Mucosa of stomach (tissue), 1 donor: ENCODE results near the gene HSD17B1.
A peak's percentile ranks its signal among the peaks of the same experiment; 100 is the strongest.

Source experiments
- H3K27me3 ChIP-seq: one replicate; pipeline ENCODE4 v1.7.0; 2013; ENCODE audit warnings: mild to moderate bottlenecking, low read length; ENCODE audit not compliant: control insufficient read depth, insufficient read depth
- H3K36me3 ChIP-seq: one replicate; pipeline ENCODE4 v1.7.0; 2013; ENCODE audit warnings: low read length; ENCODE audit not compliant: control insufficient read depth, insufficient read depth
- H3K4me1 ChIP-seq: one replicate; pipeline ENCODE4 v1.7.0; 2013; ENCODE audit warnings: mild to moderate bottlenecking, low read length; ENCODE audit not compliant: control insufficient read depth, insufficient read depth
- H3K4me3 ChIP-seq: one replicate; pipeline ENCODE4 v1.7.0; 2013; ENCODE audit warnings: low read length
- H3K9ac ChIP-seq: one replicate; pipeline ENCODE4 v1.7.0; 2013; ENCODE audit warnings: mild to moderate bottlenecking, low read length, moderate library complexity
- H3K9me3 ChIP-seq: one replicate; pipeline ENCODE4 v1.7.0; 2013; ENCODE audit warnings: mild to moderate bottlenecking, low read length, moderate library complexity; ENCODE audit not compliant: control insufficient read depth
- donor health status: Pancreatic carcinoma.

Gene HSD17B1

GRCh38 chr17:42518046-42518754 is 34.5 kb upstream of the HSD17B1 start:
- H3K4me3 ChIP-seq = peak overlapping the region; percentile 24
- H3K36me3 ChIP-seq = peaks cover 4% of the 10 kb centered on the region
- no peaks in the 10 kb centered on the region for H3K27me3 ChIP-seq
- peaks cover 64% of the 10 kb centered on the region for H3K4me1 ChIP-seq
- no peaks in the 10 kb centered on the region for H3K9me3 ChIP-seq
- H3K9ac ChIP-seq = peak overlapping the region; percentile 58

GRCh38 chr17:42518755-42519545 is 33.8 kb upstream of the HSD17B1 start:
- Histone ChIP-seq H3K36me3 (peaks cover 4% of the 10 kb centered on the region), H3K9me3 (no peaks in the 10 kb centered on the region), H3K4me3 (peak overlapping the region; percentile 24), H3K4me1 (peaks cover 56% of the 10 kb centered on the region), H3K9ac (peak overlapping the region; percentile 58), H3K27me3 (no peaks in the 10 kb centered on the region)

- H3K4me1 ChIP-seq = peaks cover 54% of the 10 kb centered on the region
- H3K4me3 ChIP-seq = no peak overlapping the region
- no peaks in the 10 kb centered on the region for H3K27me3 ChIP-seq
- H3K9ac ChIP-seq = peak overlapping the region; percentile 58
- H3K9me3 ChIP-seq = no peaks in the 10 kb centered on the region
- peaks cover 4% of the 10 kb centered on the region for H3K36me3 ChIP-seq
These were observed 32.9 kb upstream of the HSD17B1 start for GRCh38 chr17:42519546-42520491.

GRCh38 chr17:42520540-42520951 is 32.2 kb upstream of the HSD17B1 start:
- H3K9me3 ChIP-seq = no peaks in the 10 kb centered on the region
- peaks cover 4% of the 10 kb centered on the region for H3K36me3 ChIP-seq
- peak overlapping the region; percentile 58 for H3K9ac ChIP-seq
- H3K4me1 ChIP-seq = peaks cover 54% of the 10 kb centered on the region
- no peak overlapping the region for H3K4me3 ChIP-seq
- no peaks in the 10 kb centered on the region for H3K27me3 ChIP-seq

GRCh38 chr17:42521036-42521435 is 31.7 kb upstream of the HSD17B1 start:
- H3K4me3 ChIP-seq = no peak overlapping the region
- peak overlapping the region; percentile 58 for H3K9ac ChIP-seq
- peaks cover 4% of the 10 kb centered on the region for H3K36me3 ChIP-seq
- H3K9me3 ChIP-seq = no peaks in the 10 kb centered on the region
- no peaks in the 10 kb centered on the region for H3K27me3 ChIP-seq
- H3K4me1 ChIP-seq = peaks cover 54% of the 10 kb centered on the region

DNA sequence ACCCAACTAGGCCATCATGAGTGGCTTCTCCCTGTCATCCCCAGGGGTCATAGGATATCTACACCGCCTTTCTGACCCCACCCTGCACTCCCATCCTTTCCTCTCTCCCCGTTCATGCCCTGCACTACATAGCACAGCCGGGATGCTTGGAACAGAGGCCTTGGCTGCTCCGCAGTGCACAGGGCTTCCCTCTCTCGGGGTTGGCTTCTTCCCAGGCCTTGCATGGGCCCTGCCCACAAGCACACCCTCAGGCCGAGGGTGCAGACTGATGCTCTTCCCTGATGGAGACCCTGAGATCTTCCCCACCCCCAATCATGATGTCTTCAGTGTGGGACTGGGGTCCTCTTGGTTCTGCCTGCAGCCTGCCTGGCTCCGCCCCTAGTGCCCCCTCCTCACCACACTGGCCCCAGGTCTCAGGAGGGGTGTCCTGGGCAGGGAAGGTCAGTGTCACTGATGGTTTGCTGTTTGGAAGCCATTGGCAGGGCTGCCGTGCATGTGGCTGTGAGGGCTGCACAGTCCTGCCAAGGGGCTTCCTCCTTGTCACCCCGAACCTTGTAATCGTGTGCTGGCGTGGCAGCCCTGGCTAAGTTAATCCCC is 31.0 kb upstream of the HSD17B1 start:
- Histone ChIP-seq H3K9ac (no peak overlapping the region), H3K9me3 (no peaks in the 10 kb centered on the region), H3K36me3 (peaks cover 4% of the 10 kb centered on the region), H3K4me1 (peaks cover 54% of the 10 kb centered on the region), H3K27me3 (no peaks in the 10 kb centered on the region), H3K4me3 (no peak overlapping the region)

- no peak overlapping the region for H3K9ac ChIP-seq
- no peaks in the 10 kb centered on the region for H3K9me3 ChIP-seq
- H3K4me1 ChIP-seq = peaks cover 50% of the 10 kb centered on the region
- no peak overlapping the region for H3K4me3 ChIP-seq
- peaks cover 4% of the 10 kb centered on the region for H3K36me3 ChIP-seq
- no peaks in the 10 kb centered on the region for H3K27me3 ChIP-seq
These were observed 30.4 kb upstream of the HSD17B1 start for GRCh38 chr17:42522263-42522790.

DNA sequence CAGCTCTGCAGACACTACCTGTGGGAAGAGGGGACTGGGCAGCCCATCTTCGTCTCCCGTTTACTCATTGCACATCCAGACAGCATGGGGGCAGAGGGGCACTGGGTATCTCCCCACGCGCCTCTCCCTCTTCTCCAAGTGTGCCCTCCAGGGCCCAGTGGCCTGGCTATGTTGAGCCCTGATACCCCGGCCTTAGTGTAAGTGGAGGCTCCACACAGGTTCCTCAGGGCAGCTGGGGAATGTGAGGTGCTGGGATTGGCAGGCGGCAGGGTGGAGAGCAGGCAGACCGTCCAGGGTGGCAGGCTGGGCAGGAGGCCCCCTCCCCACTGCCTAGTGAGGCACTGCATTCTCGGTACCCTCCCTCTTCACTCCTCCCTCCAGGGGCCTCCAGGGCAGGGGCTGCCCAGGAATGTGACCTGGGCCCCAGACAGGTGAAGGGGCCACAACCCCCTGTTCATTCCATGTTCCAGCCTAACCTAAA is 29.9 kb upstream of the HSD17B1 start:
- no peaks in the 10 kb centered on the region for H3K9me3 ChIP-seq
- H3K4me1 ChIP-seq = peaks cover 45% of the 10 kb centered on the region
- no peak overlapping the region for H3K9ac ChIP-seq
- no peak overlapping the region for H3K4me3 ChIP-seq
- H3K27me3 ChIP-seq = no peaks in the 10 kb centered on the region
- peaks cover 4% of the 10 kb centered on the region for H3K36me3 ChIP-seq

DNA sequence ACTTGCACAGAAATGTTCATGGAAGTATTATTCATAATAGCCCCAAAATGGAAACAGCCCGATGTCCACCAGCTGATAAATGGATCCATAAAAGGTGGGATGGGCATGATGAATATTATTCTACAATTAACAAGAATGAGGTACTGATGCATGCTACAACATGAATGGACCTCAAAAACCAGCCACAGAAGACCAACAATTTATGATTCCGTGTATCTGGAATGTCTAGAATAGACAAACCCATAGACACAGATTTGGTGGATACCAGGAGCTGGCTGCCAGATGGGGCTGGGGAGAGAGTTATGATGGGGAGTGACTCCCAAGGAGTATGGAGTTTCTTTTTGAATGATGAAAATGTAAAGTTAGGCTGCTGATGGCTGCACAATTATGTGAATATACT is 27.5 kb upstream of the HSD17B1 start:
- Histone ChIP-seq H3K27me3 (no peaks in the 10 kb centered on the region), H3K9ac (no peak overlapping the region), H3K9me3 (no peaks in the 10 kb centered on the region), H3K4me3 (no peak overlapping the region), H3K36me3 (peaks cover 4% of the 10 kb centered on the region), H3K4me1 (peaks cover 26% of the 10 kb centered on the region)

DNA sequence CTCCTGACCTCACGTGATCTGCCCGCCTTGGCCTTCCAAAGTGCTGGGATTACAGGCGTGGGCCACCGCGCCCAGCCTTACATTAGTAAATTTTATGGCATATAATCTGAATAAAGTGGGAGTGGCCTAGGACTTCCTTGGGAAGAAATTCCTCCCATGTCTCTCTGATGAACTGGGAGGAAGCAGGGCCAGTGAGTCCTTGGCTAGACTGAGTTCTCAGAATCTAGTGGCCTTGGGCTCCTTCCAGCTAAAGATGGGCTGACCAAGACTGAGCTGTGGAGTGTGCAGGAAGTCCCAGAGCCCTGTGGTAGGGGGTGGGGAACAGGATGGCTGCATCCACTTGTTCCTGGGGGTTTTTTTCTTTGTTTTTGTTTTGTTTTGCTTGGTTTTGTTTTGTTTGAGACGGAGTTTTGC is 26.7 kb upstream of the HSD17B1 start:
- H3K27me3 ChIP-seq = no peaks in the 10 kb centered on the region
- no peak overlapping the region for H3K9ac ChIP-seq
- peaks cover 24% of the 10 kb centered on the region for H3K4me1 ChIP-seq
- H3K36me3 ChIP-seq = peaks cover 4% of the 10 kb centered on the region
- no peak overlapping the region for H3K4me3 ChIP-seq
- no peaks in the 10 kb centered on the region for H3K9me3 ChIP-seq

DNA sequence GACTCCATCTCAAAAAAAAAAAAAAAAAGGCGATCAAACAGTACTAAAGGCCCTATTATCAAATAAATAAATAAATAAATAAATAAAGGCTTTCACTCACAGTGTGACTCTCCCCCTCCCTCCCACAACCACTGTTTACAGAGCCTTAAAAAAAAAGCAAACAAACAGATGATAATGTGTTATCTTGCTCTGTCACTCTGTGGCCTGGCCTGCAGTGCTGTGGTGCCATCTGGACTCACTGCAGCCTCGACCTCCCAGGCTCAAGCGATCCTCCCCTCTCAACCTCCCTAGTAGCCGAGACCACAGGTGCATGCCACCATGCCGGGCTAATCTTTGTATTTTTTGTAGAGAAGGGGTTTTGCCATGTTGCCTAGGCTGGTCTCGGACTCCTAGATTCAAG is 24.8 kb upstream of the HSD17B1 start:
- no peaks in the 10 kb centered on the region for H3K9me3 ChIP-seq
- H3K9ac ChIP-seq = no peak overlapping the region
- H3K36me3 ChIP-seq = no peaks in the 10 kb centered on the region
- peaks cover 18% of the 10 kb centered on the region for H3K4me1 ChIP-seq
- no peak overlapping the region for H3K4me3 ChIP-seq
- H3K27me3 ChIP-seq = no peaks in the 10 kb centered on the region
